Bronchial epithelial cell (primary cell): ENCODE measurements around the gene STX12. TPM values are rescaled to one million over a fixed set of nuclear protein-coding genes. Genes with fewer than 3 reads are reported as not detected.

ENCODE experiments used
- DNase-seq: peaks from one replicate; pipeline ENCODE4 v3.0.0-alpha.2; 2010; ENCODE audit warnings: low read depth
- FAIRE-seq: peaks from 2 replicates; lab custom pipeline; 2011; peaks lifted over from hg19 to GRCh38; lab: Jason Lieb, UNC
- H3K27me3 ChIP-seq: 2 replicates; pipeline ENCODE4 v1.5.1; 2011; ENCODE audit warnings: low read length; ENCODE audit not compliant: control insufficient read depth, insufficient read depth
- H3K36me3 ChIP-seq: 2 replicates; pipeline ENCODE4 v1.5.1; 2011; ENCODE audit warnings: low read length; ENCODE audit not compliant: control insufficient read depth, insufficient read depth
- H3K4me3 ChIP-seq: 2 replicates; pipeline ENCODE4 v1.5.1; 2011; ENCODE audit warnings: mild to moderate bottlenecking, low read depth, low read length, control low read depth
- CTCF ChIP-seq: IDR thresholded peaks from 2 replicates; pipeline ENCODE4 v1.5.1; 2011; ENCODE audit warnings: mild to moderate bottlenecking, moderate library complexity, low read length, control low read depth, inconsistent platforms; ENCODE audit not compliant: insufficient read depth, severe bottlenecking
- total RNA-seq: library from RNA; depleted of rRNA; stranded (reverse); fragments of >200 nt; gene quantifications from 2 replicates; pipeline ENCODE4 v1.2.1, GENCODE V29; 2014

STX12 gene
- total RNA-seq, 1 donor from 2014 or later = 29.7 TPM

- H3K36me3 ChIP-seq = no peaks in the 10 kb centered on the region
- no peak for FAIRE-seq
- H3K27me3 ChIP-seq = no peaks in the 10 kb centered on the region
- no peak for TF ChIP-seq CTCF
- H3K4me3 ChIP-seq = no peak overlapping the region
- DNase-seq = no peak
These were observed 60.5 kb downstream of the STX12 start for GRCh38 chr1:27833470-27833869.

- TF ChIP-seq CTCF = no peak
- FAIRE-seq = no peak
- Histone ChIP-seq H3K4me3 (no peak overlapping the region), H3K27me3 (no peaks in the 10 kb centered on the region), H3K36me3 (peaks cover under 1% of the 10 kb centered on the region)
- no peak for DNase-seq
These were observed 62.0 kb downstream of the STX12 start for GRCh38 chr1:27835046-27835445.

GRCh38 chr1:27835501-27835900, 62.5 kb downstream of the STX12 start:
- H3K36me3 ChIP-seq = peaks cover 3% of the 10 kb centered on the region
- no peak for FAIRE-seq
- H3K27me3 ChIP-seq = no peaks in the 10 kb centered on the region
- no peak for TF ChIP-seq CTCF
- DNase-seq = no peak
- no peak overlapping the region for H3K4me3 ChIP-seq

GRCh38 chr1:27849951-27850350, 76.9 kb downstream of the STX12 start:
- TF ChIP-seq CTCF = no peak
- FAIRE-seq (no peak), DNase-seq (no peak)

GRCh38 chr1:27855085-27855484, 82.1 kb downstream of the STX12 start:
- FAIRE-seq (no peak), DNase-seq (no peak)
- no peak overlapping the region for H3K4me3 ChIP-seq
- H3K27me3 ChIP-seq = no peaks in the 10 kb centered on the region
- TF ChIP-seq CTCF = no peak
- H3K36me3 ChIP-seq = peaks cover 4% of the 10 kb centered on the region

More at GRCh38 chr1:27849951-27850350, 76.9 kb downstream of the STX12 start:
- Histone ChIP-seq H3K27me3 (no peaks in the 10 kb centered on the region), H3K36me3 (peaks cover 14% of the 10 kb centered on the region), H3K4me3 (no peak overlapping the region)
